OCI-LY3 (cell line): ENCODE data around the gene SPATA32.
A peak's percentile ranks its signal among the peaks of the same experiment; 100 is the strongest.

Experiments used
- H2AFZ ChIP-seq: fragments of 200-600, 300-600 bp; shearing (Covaris generic); 2 replicates; pipeline ENCODE4 v1.6.0; 2014; ENCODE audit warnings: antibody characterized with exemption, low read depth, low read length
- H3K27ac ChIP-seq: fragments of 200-600, 300-600 bp; sonication (generic); 2 replicates; pipeline ENCODE4 v1.5.1; 2014; ENCODE audit warnings: mild to moderate bottlenecking, low read length, moderate library complexity, mixed read lengths
- H3K27me3 ChIP-seq: fragments of 200-600, 300-600 bp; sonication (generic); 2 replicates; pipeline ENCODE4 v1.6.1; 2014; ENCODE audit warnings: low read depth, low read length, mixed read lengths
- H3K36me3 ChIP-seq: fragments of 200-600, 300-600 bp; sonication (generic); replicated peaks from 2 replicates; pipeline ENCODE3; 2014; ENCODE audit warnings: low read depth, low read length, mixed read lengths
- H3K4me1 ChIP-seq: fragments of 300-600, 200-600 bp; sonication (generic); 2 replicates; pipeline ENCODE4 v1.6.1; 2014; ENCODE audit warnings: low read length, mixed read lengths
- H3K4me2 ChIP-seq: fragments of 200-600, 300-600 bp; sonication (generic); 2 replicates; pipeline ENCODE4 v1.6.1; 2014; ENCODE audit warnings: low read length, mixed read lengths
- H3K4me3 ChIP-seq: fragments of 300-600, 200-600 bp; sonication (generic); 2 replicates; pipeline ENCODE4 v1.5.1; 2014; ENCODE audit warnings: antibody characterized with exemption, mild to moderate bottlenecking, low read length, moderate library complexity
- H3K79me2 ChIP-seq: fragments of 300-600, 200-600 bp; shearing (Covaris generic); 2 replicates; pipeline ENCODE4 v1.6.1; 2014; ENCODE audit warnings: mild to moderate bottlenecking, low read length, mixed read lengths
- H3K9ac ChIP-seq: fragments of 300-600, 200-600 bp; shearing (Covaris generic); 2 replicates; pipeline ENCODE4 v1.6.0; 2014; ENCODE audit warnings: mild to moderate bottlenecking, low read length, moderate library complexity
- H3K9me3 ChIP-seq: fragments of 200-600, 300-600 bp; shearing (Covaris generic); 2 replicates; pipeline ENCODE4 v1.6.1; 2014; ENCODE audit warnings: low read length, mixed read lengths; ENCODE audit not compliant: insufficient read depth
- H4K20me1 ChIP-seq: fragments of 200-600, 300-600 bp; sonication (generic); 2 replicates; pipeline ENCODE4 v1.6.1; 2016; ENCODE audit warnings: low read length, mixed read lengths; ENCODE audit not compliant: insufficient read depth
- EZH2phosphoT487 ChIP-seq: fragments of 200-600 bp; shearing (Covaris generic); IDR thresholded peaks from 2 replicates; pipeline ENCODE4 v1.6.1; 2018; ENCODE audit warnings: antibody characterized with exemption, mixed run types, low read depth
- TF ChIP-seq, protein P1 (sequence below): fragments of 200-600, 300-600 bp; sonication (generic); IDR thresholded peaks from 2 replicates; pipeline ENCODE4 v1.5.1; 2014; ENCODE audit warnings: antibody characterized with exemption, low read length, low read depth

The SPATA32 gene

DNA sequence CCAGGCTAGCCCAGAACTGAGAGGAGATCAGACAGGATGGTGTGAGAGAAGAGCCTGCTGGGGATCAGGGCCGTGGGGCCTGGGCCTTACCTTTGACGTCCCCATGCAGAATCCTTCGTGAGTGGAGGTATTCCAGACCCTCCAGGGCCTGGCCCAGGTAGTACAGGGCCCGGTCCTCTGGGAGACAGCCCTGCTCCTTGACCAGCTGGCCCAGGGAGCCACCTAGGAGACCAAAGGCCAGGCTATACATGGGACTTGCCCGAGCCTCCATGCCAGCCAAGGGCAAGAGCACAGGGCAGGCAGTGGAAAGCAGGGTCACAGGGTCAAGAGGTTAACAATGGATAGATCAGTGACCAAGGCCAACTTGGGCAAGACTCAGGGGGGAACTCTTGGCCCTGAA, 12.1 kb upstream of the SPATA32 start:
- Histone ChIP-seq H3K36me3 (peaks cover 38% of the 10 kb centered on the region), H3K4me1 (peaks cover 9% of the 10 kb centered on the region), H3K27me3 (no peaks in the 10 kb centered on the region), H3K79me2 (peaks cover 4% of the 10 kb centered on the region; the same call in 1 of the 2 replicates), H3K9ac (no peak overlapping the region), H2AFZ (no peak overlapping the region), H3K27ac (no peak overlapping the region), H4K20me1 (no peaks in the 10 kb centered on the region), H3K4me2 (no peak overlapping the region), H3K9me3 (no peaks in the 10 kb centered on the region), H3K4me3 (no peak overlapping the region)
- TF ChIP-seq, protein P1, sequence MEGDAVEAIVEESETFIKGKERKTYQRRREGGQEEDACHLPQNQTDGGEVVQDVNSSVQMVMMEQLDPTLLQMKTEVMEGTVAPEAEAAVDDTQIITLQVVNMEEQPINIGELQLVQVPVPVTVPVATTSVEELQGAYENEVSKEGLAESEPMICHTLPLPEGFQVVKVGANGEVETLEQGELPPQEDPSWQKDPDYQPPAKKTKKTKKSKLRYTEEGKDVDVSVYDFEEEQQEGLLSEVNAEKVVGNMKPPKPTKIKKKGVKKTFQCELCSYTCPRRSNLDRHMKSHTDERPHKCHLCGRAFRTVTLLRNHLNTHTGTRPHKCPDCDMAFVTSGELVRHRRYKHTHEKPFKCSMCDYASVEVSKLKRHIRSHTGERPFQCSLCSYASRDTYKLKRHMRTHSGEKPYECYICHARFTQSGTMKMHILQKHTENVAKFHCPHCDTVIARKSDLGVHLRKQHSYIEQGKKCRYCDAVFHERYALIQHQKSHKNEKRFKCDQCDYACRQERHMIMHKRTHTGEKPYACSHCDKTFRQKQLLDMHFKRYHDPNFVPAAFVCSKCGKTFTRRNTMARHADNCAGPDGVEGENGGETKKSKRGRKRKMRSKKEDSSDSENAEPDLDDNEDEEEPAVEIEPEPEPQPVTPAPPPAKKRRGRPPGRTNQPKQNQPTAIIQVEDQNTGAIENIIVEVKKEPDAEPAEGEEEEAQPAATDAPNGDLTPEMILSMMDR = no peak
- no peak for TF ChIP-seq EZH2phosphoT487

DNA sequence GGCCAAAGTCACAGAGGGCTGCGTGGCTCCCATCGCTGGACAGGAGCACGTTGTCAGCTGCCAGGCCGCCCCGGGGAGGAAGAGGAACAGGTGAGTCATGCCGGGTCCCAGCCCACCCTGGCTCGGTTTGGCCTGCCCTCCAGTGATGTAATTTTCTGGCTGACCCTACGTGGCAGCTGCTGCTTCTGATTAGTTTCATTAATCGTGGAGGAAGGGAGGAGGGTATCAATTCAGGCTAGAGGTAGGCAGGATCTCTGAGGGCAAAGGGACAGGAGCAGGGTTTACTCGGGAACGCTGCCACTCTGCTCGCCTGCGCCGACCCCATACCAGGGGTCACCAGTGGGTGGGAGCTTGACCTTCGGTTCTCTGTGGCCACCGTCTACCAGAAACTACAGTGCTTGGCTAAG, 11.7 kb upstream of the SPATA32 start:
- no peaks in the 10 kb centered on the region for H3K27me3 ChIP-seq
- H3K4me1 ChIP-seq = peaks cover 9% of the 10 kb centered on the region
- no peak overlapping the region for H2AFZ ChIP-seq
- no peak overlapping the region for H3K4me2 ChIP-seq
- TF ChIP-seq, protein P1 = no peak
- TF ChIP-seq EZH2phosphoT487 = no peak
- H3K27ac ChIP-seq = no peak overlapping the region
- H3K9ac ChIP-seq = no peak overlapping the region
- H3K36me3 ChIP-seq = peaks cover 40% of the 10 kb centered on the region
- no peaks in the 10 kb centered on the region for H3K9me3 ChIP-seq
- no peaks in the 10 kb centered on the region for H4K20me1 ChIP-seq
- H3K4me3 ChIP-seq = no peak overlapping the region
- H3K79me2 ChIP-seq = peaks cover 4% of the 10 kb centered on the region; the same call in 1 of the 2 replicates

DNA sequence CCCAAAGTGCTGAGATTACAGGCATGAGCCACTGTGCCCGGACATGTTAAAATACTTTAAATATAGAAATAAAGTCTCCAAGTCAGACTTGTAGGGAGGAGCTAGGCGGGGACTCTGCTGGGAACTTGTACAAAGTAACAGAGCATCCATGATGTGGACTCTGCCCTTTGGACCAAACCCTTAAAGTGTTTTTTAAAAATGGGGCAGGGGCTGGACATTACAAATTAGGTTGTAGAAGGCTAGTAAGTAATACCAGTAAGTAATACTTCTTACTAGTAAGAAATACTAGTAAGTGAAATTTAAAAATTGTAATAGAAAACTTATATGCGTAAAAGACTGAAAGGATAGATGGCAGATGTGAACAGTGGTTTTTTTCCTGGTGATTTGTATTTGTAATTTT, 9.7 kb upstream of the SPATA32 start:
- Histone ChIP-seq H3K27me3 (no peaks in the 10 kb centered on the region), H3K36me3 (peaks cover 52% of the 10 kb centered on the region)
- TF ChIP-seq, protein P1 = no peak

DNA sequence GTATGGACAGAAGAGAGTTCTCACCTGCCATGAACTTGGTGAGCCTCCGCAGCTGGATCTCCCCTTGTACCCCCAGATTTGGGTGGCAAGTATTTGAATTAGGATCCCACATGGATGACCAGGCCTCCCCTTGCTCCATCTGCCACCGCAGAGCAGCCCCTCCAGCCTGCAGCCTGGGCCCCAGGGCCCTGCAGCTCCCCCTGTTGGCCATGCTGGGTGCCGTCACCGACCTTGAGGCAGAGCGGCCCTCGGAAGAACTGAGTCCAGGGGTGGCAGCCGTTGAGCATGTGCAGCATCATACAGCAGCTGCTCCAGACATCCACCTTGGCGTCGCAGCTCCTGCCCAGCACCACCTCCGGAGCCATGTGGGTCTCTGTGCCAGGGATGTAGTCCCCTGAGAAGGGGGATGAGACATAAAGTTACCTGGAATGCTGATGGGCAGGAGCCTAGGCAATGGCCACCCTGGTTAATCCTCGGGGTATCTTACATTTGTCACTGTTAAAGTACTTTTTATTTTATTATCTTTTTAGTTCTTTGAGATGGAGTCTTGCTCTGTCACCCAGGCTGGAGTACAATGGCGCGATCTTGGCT, 9.0 kb upstream of the SPATA32 start:
- Histone ChIP-seq H3K27me3 (no peaks in the 10 kb centered on the region), H3K4me2 (no peak overlapping the region), H3K79me2 (no peaks in the 10 kb centered on the region; the same call in 1 of the 2 replicates), H2AFZ (no peak overlapping the region), H3K4me3 (no peak overlapping the region), H4K20me1 (no peaks in the 10 kb centered on the region), H3K36me3 (peaks cover 56% of the 10 kb centered on the region), H3K9ac (no peak overlapping the region), H3K4me1 (no peaks in the 10 kb centered on the region), H3K27ac (no peak overlapping the region), H3K9me3 (no peaks in the 10 kb centered on the region)
- TF ChIP-seq, protein P1 = peak; percentile 43
- TF ChIP-seq EZH2phosphoT487 = no peak

More for the DNA sequence above, 9.7 kb upstream of the SPATA32 start:
- H3K4me1 ChIP-seq = no peaks in the 10 kb centered on the region
- H3K79me2 ChIP-seq = no peaks in the 10 kb centered on the region; the same call in 1 of the 2 replicates
- no peak overlapping the region for H3K9ac ChIP-seq
- H3K27ac ChIP-seq = no peak overlapping the region
- no peak overlapping the region for H2AFZ ChIP-seq
- H3K4me3 ChIP-seq = no peak overlapping the region
- no peaks in the 10 kb centered on the region for H4K20me1 ChIP-seq
- no peak overlapping the region for H3K4me2 ChIP-seq
- no peaks in the 10 kb centered on the region for H3K9me3 ChIP-seq
